HCEC 1CT (cell line): ENCODE results near the gene TCEAL4.
A peak's percentile ranks its signal among the peaks of the same experiment; 100 is the strongest.
"Not testable (repeated sequence)": the region's sequence is repeated elsewhere in the genome, so short reads cannot be mapped to it uniquely, and the experiment has no call there.

Experiments used
- DNase-seq: peaks from one replicate; pipeline ENCODE4 v3.0.0-alpha.2; 2017

TCEAL4 gene

DNA sequence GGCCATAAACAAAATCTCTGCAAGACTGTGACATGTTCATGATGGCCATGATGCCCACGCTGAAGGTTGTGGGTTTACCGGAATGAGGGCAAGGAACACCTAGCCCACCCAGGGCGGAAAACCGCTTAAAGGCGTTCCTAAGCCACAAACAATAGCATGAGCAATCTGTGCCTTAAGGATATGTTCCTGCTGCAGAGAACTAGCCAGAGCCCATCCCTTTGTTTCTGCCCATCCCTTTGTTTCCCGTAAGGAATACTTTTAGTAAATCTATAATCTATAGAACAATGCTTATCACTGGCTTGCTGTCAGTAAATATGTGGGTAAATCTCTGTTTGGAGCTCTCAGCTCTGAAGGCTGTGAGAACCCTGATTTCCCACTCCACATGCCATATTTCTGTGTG lies 9.9 kb downstream of the TCEAL4 start:
- not testable (repeated sequence) for DNase-seq

DNA sequence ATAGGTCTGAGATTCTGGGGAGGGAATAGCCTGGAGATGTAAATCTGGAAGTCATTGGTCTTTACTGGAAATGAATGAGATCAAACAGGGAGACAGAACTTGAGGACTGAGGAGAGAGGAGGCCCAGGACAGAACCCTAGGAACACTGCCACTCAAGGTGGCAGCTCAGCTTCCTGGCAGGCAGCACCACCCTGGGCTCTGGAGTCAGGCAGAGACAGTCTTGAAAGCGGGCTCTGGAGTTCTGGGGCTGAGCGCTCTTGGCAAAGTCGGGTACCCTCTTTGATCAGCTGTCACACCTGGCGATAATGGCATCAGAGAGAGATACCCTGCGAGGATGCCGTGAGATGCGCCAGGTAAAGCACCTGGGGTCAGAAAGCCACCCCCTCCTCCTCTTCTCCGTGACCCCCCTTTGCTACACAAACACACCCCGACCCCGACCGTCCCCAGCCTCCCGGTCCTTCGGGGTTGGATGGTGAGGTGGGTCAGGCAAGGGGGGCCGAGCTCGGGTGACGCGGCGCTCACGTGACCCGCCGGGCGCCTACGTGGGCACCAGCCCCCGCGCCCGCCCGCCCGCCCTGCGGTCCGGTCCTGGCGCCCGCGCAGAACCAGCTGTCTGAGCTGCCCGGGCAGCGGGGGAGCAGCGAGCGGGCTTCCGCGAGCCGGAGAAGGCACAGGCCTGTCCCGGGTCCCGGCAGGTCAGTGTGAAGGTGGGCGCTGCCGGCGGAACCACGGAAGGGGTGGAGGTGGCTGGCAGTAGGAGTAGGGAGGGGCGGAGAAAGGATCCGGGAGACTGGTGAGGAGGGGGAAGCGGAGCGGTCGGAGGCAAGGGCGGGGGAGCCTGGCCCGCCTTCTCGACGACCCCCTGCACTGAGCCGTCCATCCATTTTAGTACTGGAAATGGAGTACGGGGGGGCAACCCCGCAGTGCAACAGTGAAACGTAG lies 22.3 kb downstream of the TCEAL4 start, which contains the start of gene TCEAL3:
Gene TCEAL3, plus strand, starts transcription at position 600 of the 942 bp plus-strand sequence. CDS start 1,102 bp downstream, outside the sequence.
- peak; percentile 18 for DNase-seq

DNA sequence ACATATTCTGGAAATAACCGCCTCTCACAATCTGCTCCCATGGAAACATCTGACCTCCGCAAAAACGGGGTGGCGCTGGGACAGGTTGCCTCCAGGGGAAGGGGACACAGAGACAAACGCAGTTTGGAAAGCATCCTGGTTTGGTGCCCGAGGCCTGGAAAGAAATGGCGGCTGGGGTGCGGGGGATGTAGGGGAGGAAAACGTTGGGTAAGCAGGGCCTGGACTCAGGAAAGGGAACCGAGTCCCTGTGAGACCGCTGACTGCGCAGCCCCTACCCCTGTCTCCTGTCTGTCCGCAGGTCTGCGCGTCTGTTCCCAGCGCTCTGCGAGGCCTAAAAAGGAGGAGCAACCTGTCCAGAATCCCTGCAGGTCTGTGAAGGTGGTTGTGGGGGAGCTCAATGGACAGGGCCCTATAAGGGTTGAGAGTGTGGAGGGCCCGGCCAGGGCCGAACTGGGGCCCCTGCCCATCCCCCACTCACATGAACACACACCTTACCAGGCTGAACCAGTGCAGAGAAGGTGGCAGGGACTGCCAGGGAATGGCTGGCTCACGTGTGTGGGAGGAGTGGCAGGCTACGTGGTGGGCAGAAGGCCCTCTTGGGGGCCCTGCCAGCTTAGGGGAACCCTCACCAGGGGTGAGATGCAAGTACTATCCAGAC lies 23.1 kb downstream of the TCEAL4 start:
- DNase-seq = no peak

DNA sequence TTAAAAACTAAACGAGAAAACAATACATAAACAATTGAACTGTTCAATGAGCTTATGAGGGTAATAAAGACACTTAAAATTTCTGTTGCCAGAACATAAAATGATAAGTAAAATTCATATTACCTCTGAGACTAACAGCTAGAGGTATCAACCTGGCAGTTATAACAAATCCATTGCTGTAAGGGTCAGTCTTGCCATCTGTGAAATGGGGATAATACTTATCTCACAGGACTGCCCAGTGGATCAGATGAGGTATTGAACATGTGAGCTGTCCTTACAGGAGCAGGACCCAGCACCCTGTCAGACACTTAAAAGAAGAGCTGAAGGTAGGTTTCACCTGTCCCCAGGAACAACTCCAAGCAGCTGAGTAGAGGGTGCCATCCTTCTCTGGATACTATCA lies 25.0 kb downstream of the TCEAL4 start:
- no peak for DNase-seq

DNA sequence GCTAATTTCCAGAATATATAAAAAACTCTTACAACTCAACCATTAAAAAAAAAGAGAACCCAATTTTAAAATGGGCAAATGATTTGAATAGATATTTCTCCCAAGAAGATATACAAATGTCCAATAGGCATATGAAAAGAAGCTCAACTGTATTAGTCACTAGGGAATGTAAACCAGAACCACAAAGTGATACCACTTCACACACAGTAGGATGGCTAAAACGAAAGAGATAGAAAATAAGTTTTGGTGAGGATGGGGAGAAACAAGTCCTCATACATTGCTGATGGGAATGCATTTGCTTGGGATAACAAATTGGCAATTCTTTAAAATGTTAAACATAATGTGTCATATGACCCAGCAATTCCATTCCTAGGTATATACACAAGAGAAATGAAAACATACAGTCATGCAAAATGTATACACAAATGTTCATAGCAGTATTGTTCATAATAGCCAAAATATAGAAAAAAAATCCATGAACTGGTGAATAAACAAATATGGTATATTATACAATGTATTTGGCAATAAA lies 28.1 kb downstream of the TCEAL4 start:
- peak; percentile 12 for DNase-seq

DNA sequence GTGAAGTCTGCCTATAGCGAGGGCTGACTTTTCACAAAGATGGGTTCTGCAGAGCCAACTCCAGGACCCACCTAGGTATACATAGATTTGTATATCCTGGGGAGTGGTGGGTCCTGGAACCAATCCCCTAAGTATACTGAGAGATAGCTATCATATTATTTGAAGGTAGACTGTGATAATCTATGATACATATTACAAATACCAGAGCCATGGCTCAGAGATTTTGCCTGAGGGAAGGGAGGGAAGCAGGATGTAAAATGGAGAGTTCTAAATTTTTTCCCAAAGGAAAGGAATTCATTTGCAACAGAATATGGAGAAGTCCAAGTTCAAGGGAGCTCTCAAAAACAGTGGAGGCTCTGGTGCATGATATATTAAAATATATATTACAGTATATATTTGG lies 29.7 kb downstream of the TCEAL4 start:
- DNase-seq = peak; percentile 17

DNA sequence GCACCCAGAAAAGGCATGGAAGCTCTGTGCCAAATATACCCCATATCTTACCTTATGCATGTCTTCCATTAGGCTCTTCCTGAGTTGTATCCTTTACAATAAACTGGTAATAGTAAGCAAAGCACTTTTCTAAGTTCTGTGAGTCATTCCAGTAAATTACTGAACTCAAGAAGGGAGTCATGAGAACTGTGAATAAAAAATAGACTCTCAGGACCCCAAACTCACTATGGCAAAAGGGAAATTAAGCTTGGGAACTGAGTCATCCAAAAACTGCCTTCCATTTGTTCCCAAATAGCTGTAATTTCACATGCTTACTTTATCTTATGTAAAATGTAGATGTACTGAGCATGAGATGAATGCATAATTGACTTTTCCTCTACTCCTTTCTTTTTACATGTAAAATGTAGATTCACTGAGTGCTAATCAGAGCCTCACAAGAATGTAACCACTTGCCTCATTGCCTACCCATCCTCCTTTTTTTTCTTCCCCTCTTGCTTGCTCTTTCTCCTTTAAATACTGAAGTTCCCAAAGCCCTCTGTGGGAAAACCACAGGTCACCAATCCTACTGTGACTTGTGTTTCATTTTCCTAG lies 30.6 kb downstream of the TCEAL4 start:
- peak; percentile 1 for DNase-seq

DNA sequence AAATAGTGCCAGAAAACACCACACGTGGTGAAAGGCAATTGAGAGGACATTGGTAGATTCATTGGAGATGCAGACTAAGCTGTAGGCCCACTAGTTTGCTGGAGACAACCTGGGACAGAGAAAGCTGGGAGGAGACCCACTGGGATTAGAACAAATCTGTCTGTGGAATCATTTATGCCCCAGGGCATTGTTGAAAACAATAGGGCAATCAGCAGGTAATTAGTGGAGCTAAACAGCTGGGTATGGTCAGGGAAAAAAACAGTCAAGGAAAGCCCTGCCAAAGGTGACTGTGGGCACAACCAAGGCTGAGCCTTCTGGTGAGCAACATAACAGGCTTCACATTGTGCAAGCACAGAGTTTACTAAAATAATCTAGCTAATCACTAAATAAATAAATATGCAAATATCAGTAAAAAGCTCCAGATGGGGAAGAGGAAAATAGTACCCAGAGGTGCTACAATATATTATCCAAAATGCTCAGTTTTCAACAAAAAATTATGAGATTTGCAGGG lies 31.4 kb downstream of the TCEAL4 start:
- DNase-seq = peak; percentile 3

DNA sequence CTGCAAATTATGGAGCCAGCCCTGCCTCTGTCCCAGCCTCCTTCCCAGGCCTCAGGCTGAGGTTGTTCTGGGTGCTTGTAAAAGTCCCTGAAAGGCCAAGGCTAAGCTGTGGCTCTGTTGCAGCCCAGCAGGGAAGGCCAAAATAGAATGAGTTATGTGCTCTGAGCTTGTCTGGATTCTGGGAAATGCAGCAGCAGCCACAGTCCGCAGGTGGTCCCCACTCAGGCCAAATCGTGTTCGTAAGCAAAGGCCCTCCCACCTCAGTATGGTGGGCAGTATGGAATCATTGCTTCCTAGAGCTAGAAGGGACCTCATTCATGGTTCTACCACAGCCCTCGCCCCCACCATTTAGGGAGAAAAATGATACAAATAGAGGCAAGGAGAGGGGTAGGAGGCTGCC lies 38.8 kb downstream of the TCEAL4 start:
- no peak for DNase-seq

DNA sequence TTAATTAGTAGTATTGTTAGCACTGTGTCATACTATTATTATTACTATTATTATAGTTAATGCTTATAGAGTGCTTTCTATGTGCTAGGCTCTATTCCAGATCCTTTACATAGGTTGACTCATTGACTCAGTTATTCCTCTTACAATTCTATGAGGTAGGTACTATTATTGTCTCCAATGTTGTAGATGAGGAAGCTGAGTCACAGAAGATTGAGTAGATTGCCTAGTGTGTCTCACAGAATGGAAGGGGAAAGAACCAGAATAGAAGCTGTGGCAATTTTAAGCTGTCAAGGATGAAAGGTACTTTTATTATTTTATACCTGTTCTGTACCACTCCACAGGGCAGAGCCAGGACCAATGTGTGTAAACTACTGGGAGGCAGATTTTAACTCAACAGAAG lies 41.5 kb downstream of the TCEAL4 start:
- DNase-seq = peak; percentile 38

DNA sequence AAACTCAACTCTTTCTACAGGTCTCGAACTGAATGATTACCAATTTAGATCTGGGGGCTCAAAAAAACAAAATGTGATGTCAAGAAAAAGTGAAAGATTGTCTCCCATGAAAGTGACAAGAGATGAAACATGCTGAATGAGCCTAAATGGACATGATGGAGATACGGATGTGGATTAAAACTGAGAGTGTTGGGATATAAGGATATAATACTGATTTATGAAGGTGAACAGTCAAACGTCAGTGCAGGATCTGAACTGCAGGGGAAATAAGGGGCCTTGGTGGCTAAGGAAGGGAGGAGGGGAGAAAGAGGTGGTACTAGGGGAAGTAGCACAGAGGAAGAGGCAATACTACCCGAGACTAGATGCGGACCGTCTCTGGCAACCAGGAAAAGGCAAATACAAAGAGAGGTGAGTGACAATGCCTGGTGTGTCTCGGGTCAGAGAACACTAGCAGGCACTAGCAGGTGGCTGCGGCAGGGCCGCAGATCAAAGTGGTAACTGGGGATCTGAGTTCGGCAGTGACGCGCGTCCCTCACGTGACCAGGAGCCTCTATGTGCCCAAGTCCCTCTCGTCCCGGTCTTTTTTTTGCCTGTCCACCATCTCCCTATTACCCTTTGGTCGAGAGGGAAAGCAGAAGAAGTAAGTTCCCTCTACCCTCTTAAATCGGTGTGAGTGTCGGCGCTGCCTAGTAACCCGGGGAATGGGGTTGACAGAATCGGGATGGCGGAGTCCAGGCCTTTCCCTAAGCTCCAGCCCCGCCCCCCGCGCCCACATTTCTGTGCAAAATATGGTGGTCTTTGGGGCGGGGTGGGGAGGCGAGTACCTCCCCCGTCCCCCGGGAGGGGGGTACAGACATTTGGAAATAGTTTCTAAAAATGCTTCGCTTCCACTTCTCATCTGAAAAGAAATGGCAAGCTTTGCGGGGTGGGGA lies 43.3 kb downstream of the TCEAL4 start, which contains the start of gene TCEAL1:
Gene TCEAL1, plus strand, starts transcription at position 590 of the 932 bp plus-strand sequence. CDS start 942 bp downstream, outside the sequence.
- peak; percentile 11 for DNase-seq

DNA sequence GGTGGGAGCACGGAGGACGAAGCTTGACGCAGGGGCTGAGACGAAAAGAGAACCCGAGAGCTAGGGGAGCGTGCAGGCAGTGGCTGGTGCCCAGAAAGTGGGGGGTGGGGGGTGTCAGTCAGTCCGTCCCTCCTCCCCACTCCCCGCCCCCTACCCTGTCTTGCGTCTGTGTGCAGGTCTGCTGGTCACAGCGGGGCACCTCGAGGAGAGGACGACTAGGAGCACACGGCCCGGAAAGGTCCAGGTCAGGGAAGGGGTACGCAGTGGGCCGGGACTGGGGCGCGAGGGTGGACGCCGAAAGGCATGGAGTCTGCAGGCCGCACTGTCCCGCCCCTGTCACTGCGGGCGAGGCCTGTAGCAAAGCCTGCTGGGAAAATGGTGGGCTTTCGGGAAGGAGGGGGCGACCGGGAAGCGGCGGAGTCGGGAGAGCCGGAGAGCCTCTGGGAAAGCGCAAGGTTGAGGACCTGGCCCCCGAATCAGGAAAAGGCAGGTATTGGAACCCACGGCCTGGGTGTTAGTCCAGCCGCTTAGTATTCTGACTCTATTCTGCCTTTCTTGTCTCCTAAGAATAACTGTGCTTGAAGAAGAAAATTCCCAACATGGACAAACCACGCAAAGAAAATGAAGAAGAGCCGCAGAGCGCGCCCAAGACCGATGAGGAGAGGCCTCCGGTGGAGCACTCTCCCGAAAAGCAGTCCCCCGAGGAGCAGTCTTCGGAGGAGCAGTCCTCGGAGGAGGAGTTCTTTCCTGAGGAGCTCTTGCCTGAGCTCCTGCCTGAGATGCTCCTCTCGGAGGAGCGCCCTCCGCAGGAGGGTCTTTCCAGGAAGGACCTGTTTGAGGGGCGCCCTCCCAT lies 44.2 kb downstream of the TCEAL4 start:
- DNase-seq = peak; percentile 61

DNA sequence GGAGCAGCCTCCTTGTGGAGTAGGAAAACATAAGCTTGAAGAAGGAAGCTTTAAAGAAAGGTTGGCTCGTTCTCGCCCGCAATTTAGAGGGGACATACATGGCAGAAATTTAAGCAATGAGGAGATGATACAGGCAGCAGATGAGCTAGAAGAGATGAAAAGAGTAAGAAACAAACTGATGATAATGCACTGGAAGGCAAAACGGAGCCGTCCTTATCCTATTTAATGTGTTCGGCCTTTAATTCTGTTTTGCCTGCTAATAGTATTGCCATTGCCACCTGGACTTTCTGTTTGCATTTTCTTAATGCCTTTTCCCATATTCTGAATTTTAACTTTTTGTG lies 44.8 kb downstream of the TCEAL4 start:
- DNase-seq = no peak

DNA sequence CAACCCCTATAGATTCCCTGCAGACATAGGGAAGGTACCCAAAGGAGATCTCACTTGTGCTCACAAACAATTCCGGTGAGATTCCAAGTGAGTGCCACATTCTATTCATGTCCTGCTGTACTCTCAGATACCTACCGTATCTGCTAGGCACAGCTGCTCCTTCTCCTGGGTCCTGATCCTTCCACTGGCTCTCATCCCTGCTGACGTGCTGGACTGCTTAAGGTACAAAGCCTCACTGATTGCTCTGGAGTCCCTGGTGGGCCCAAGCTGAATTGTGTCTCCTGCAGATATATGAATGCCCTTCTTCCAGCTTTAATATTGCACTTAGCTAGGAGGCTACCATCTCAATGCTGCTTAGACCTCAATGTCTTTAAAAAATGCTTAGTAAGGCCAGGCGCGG lies 45.8 kb downstream of the TCEAL4 start:
- no peak for DNase-seq

DNA sequence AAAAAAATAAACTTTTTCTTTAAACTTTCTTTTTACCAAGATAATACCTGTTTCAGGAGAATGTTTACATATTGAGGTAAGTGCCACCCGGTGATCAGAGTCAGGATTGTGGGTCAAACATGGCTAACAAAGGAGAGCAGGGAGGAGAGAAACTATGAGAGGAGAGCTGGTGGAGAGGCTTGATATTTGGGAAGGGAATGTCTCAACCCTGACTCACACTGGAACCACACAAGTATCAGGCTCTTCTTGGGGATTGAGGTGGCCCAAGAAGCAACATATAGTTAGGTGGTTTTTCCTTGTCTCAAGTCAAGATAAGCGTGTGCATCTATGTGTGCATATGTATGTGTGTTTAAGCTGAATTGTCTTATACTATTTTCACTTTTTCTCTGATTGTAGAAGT lies 50.1 kb downstream of the TCEAL4 start:
- DNase-seq = peak; percentile 28
